ENCODE results near the gene CDH13.

Gene CDH13

GRCh38 chr16:83542491-83542890, 915.7 kb downstream of the CDH13 start:
- TF ChIP-seq CTCF (IDR thresholded peaks at IDR 0.05; ENCODE audit: low read depth, low read length): no peak
- H3K4me3 ChIP-seq (ENCODE audit: low read depth, low read length): no peak overlapping the region
- in situ Hi-C loops (cut with HindIII; ENCODE audit: low sequenced_read_pairs): no loop called here
- no peak for DNase-seq (ENCODE audit: low read depth, low spot score)

DNA sequence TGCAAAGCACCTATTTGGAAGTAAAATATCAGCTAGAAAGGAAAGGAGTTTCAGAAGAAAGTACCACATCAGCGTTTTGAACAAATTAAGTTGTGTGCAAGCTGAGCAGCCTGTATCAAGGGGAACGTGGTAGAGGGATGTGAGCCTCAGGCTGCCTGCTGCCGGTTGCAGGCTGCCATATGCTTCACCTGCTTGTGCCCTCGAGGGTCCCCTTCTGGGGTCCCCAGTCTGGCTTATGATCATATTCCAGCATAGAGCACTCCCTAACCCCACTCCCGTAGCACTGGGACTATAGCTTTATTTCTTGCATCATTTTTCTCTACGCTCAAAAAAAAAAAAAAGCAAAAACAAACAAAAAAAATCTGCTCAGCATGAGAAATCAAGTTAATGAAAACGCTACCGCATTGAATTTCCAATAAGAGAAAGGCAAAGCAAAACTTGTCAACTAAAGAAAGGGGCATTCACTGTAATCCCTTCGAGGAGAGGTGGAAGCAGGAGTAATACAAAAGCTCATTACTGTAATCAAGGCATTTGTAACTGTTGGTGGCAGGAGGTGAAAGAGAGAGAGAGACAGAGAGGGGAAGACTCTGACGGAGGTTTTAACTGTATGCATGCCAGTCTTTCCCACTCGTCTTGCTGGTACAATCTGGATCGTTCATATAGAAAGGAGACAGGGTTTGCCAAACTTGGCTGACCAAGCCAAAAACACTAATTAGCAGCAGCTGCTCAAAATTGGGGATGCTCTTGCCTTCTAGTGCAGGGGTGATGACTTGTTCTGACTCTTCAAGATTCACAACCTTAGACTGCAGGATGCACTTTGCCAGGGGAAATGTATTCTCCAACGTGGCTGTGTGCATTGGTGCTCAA, 922.8 kb downstream of the CDH13 start:
- no peak for DNase-seq (ENCODE audit: low read depth, low spot score)
- in situ Hi-C loops (cut with HindIII; ENCODE audit: low sequenced_read_pairs): no loop called here
- TF ChIP-seq CTCF (IDR thresholded peaks at IDR 0.05; ENCODE audit: low read depth, low read length): no peak
- no peak overlapping the region for H3K4me3 ChIP-seq (ENCODE audit: low read depth, low read length)

- in situ Hi-C loops (cut with HindIII; ENCODE audit: low sequenced_read_pairs): no loop called here
- no peak for TF ChIP-seq CTCF (IDR thresholded peaks at IDR 0.05; ENCODE audit: low read depth, low read length)
- no peak for DNase-seq (ENCODE audit: low read depth, low spot score)
- no peak overlapping the region for H3K4me3 ChIP-seq (ENCODE audit: low read depth, low read length)
Observed at GRCh38 chr16:83550183-83550569, 923.4 kb downstream of the CDH13 start.

DNA sequence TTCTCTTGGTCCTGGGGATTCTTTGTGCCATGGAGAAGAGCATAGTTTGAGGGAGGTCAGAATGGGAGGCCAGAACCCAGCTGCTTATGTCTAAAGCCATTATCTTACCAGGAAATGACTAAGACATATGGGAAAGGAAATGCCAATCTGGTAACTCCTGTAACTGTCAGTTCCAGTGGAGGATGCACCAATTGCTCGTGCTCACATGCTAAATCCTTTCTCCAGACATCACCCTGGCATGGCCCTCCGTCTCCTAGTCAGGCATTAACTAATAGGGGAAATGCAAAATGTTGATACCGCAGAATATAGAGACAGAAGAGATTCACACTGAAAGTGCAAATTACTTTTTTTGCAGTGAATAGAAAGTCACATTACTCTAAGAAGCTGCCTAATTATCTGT, 925.5 kb downstream of the CDH13 start:
- TF ChIP-seq CTCF (IDR thresholded peaks at IDR 0.05; ENCODE audit: low read depth, low read length): no peak
- in situ Hi-C loops (cut with HindIII; ENCODE audit: low sequenced_read_pairs): no loop called here
- H3K4me3 ChIP-seq (ENCODE audit: low read depth, low read length): no peak overlapping the region
- no peak for DNase-seq (ENCODE audit: low read depth, low spot score)

GRCh38 chr16:83552930-83553329, 926.2 kb downstream of the CDH13 start:
- DNase-seq (ENCODE audit: low read depth, low spot score): no peak

DNA sequence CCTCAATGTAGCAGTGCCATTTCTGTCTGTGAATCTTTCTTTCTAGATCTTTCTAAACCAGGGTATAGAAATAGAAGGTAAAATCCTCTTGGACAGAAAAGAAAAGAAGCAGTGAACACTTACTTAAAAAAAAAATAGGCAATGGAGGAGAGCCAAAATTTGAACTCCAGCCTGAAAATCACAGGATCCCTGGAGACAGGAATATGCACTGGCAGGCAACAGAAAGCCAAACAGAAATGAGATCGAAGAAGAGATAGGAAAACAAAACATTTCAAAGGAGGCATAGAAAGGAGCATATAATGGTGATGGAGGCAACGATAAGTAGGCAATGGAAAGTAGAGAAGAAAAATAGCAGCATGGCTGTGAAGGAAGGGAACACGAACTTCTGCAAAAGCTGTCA, 927.3 kb downstream of the CDH13 start:
- H3K4me3 ChIP-seq (ENCODE audit: low read depth, low read length): no peak overlapping the region
- TF ChIP-seq CTCF (IDR thresholded peaks at IDR 0.05; ENCODE audit: low read depth, low read length): no peak
- no peak for DNase-seq (ENCODE audit: low read depth, low spot score)
- in situ Hi-C loops (cut with HindIII; ENCODE audit: low sequenced_read_pairs): no loop called here

More at GRCh38 chr16:83552930-83553329, 926.2 kb downstream of the CDH13 start:
- no peak overlapping the region for H3K4me3 ChIP-seq (ENCODE audit: low read depth, low read length)
- in situ Hi-C loops (cut with HindIII; ENCODE audit: low sequenced_read_pairs): no loop called here
- no peak for TF ChIP-seq CTCF (IDR thresholded peaks at IDR 0.05; ENCODE audit: low read depth, low read length)

All from astrocyte of the spinal cord (primary cell).